NCI-H1436 (cell line): Measurements from ENCODE around the gene MYO1B.
"Not testable (repeated sequence)": the region's sequence is repeated elsewhere in the genome, so short reads cannot be mapped to it uniquely, and the experiment has no call there.

Source experiments
- DNase-seq: peaks from one replicate; lab custom pipeline; 2025; lab: John Stamatoyannopoulos, UW

The MYO1B gene

GRCh38 chr2:191410646-191411436, 165.6 kb downstream of the MYO1B start:
- no peak for DNase-seq

- DNase-seq = no peak
These were observed 166.3 kb downstream of the MYO1B start for GRCh38 chr2:191411472-191411871.

GRCh38 chr2:191412353-191412752, 167.1 kb downstream of the MYO1B start:
- DNase-seq = no peak

- no peak for DNase-seq
These were observed 169.9 kb downstream of the MYO1B start for GRCh38 chr2:191415101-191415500.

- no peak for DNase-seq
These were observed 170.7 kb downstream of the MYO1B start for GRCh38 chr2:191415858-191416257.

GRCh38 chr2:191417746-191418145, 172.5 kb downstream of the MYO1B start:
- no peak for DNase-seq

GRCh38 chr2:191421950-191422349, 176.7 kb downstream of the MYO1B start:
- DNase-seq = no peak

GRCh38 chr2:191427031-191427430, 181.8 kb downstream of the MYO1B start:
- no peak for DNase-seq

- no peak for DNase-seq
These were observed 182.9 kb downstream of the MYO1B start for GRCh38 chr2:191428141-191428540.

GRCh38 chr2:191430476-191430875, 185.3 kb downstream of the MYO1B start:
- DNase-seq = no peak

- DNase-seq = no peak
These were observed 186.9 kb downstream of the MYO1B start for GRCh38 chr2:191432121-191432520.

GRCh38 chr2:191434072-191434471, 188.9 kb downstream of the MYO1B start:
- no peak for DNase-seq

GRCh38 chr2:191435141-191435540, 189.9 kb downstream of the MYO1B start:
- no peak for DNase-seq

- no peak for DNase-seq
These were observed 191.3 kb downstream of the MYO1B start for GRCh38 chr2:191436368-191437055.

- no peak for DNase-seq
These were observed 194.3 kb downstream of the MYO1B start for GRCh38 chr2:191439481-191439880.

GRCh38 chr2:191441496-191442214, 196.5 kb downstream of the MYO1B start:
- DNase-seq = no peak

GRCh38 chr2:191443446-191443845, 198.2 kb downstream of the MYO1B start:
- DNase-seq = no peak

- DNase-seq = no peak
These were observed 201.7 kb downstream of the MYO1B start for GRCh38 chr2:191446910-191447309.

- no peak for DNase-seq
These were observed 205.9 kb downstream of the MYO1B start for GRCh38 chr2:191451116-191451515.

- no peak for DNase-seq
These were observed 206.9 kb downstream of the MYO1B start for GRCh38 chr2:191452065-191452464.

GRCh38 chr2:191453761-191454160, 208.6 kb downstream of the MYO1B start:
- no peak for DNase-seq

- DNase-seq = not testable (repeated sequence)
These were observed 211.3 kb downstream of the MYO1B start for GRCh38 chr2:191456506-191456905.

- no peak for DNase-seq
These were observed 214.0 kb downstream of the MYO1B start for GRCh38 chr2:191459158-191459557.
